ENCODE data around the gene DECR2. TPM values are rescaled to one million over a fixed set of nuclear protein-coding genes. Genes with fewer than 3 reads are reported as not detected.

DECR2 gene
- total and polyA plus RNA-seq, 10 of the 15 experiments (the other 5 are each of a cell fraction or from before 2014, with no cell fraction given): 0.53 to 20.3 (median 6.0) TPM

GRCh38 chr16:375212-375611 is 26.5 kb upstream of the DECR2 start:
- no peaks in the 10 kb centered on the region for H3K9me3 ChIP-seq (replicated peaks; ENCODE audit: control insufficient read depth, insufficient read depth, low read length)
- RAD21 ChIA-PET (ENCODE audit: unreplicated experiment): no interaction called here
- H3K79me2 ChIP-seq (ENCODE audit: control insufficient read depth, insufficient read depth, low read length): peaks cover 4% of the 10 kb centered on the region; the same call in 1 of the 2 replicates
- FAIRE-seq (no peak), DNase-seq (ENCODE audit: low read depth, low spot score) (no peak), ATAC-seq (no peak)
- CTCF ChIA-PET: interaction anchor here (0.6 to 0.7 kb wide), 2 partner anchors 133 to 293 kb away, joined by 3 read pairs; partner anchors contain the start of gene RHOT2
- intact Hi-C loops (cut with micrococcal nuclease; ENCODE audit: unreplicated experiment): no loop called here
- POLR2A ChIA-PET: no interaction called here
- no peak overlapping the region for H3K4me2 ChIP-seq (ENCODE audit: control insufficient read depth, insufficient read depth)
- SMC1A ChIA-PET (ENCODE audit: uncharacterized antibody, unreplicated experiment): no interaction called here
- H2AFZ ChIP-seq (ENCODE audit: control insufficient read depth, low read depth, low read length): no peak overlapping the region
- peaks cover 0 to 9% of the 10 kb centered on the region in 2 experiments; a peak in 3 of 4 replicates for H3K36me3 ChIP-seq (ENCODE audit: control insufficient read depth in 2 of 2, insufficient read depth in 2 of 2, low read length in 1 of 2)
- WGBS (ENCODE audit: insufficient coverage, insufficient replicate concordance, low lambda C conversion rate, missing lambda C conversion rate): 99% methylated on average over 19 of the region's 23 CpGs
- no peaks in the 10 kb centered on the region for H4K20me1 ChIP-seq (ENCODE audit: control insufficient read depth, insufficient read depth)
- no peaks in the 10 kb centered on the region for H3K27me3 ChIP-seq (replicated peaks in 1 of 2; ENCODE audit: control insufficient read depth in 2 of 2, insufficient read depth in 2 of 2, low read length in 1 of 2)
- BruUV-seq (replicated peaks): no TSS peak
- no peak overlapping the region for H3K4me3 ChIP-seq
- TF ChIP-seq, protein P1, sequence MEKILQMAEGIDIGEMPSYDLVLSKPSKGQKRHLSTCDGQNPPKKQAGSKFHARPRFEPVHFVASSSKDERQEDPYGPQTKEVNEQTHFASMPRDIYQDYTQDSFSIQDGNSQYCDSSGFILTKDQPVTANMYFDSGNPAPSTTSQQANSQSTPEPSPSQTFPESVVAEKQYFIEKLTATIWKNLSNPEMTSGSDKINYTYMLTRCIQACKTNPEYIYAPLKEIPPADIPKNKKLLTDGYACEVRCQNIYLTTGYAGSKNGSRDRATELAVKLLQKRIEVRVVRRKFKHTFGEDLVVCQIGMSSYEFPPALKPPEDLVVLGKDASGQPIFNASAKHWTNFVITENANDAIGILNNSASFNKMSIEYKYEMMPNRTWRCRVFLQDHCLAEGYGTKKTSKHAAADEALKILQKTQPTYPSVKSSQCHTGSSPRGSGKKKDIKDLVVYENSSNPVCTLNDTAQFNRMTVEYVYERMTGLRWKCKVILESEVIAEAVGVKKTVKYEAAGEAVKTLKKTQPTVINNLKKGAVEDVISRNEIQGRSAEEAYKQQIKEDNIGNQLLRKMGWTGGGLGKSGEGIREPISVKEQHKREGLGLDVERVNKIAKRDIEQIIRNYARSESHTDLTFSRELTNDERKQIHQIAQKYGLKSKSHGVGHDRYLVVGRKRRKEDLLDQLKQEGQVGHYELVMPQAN (conservative IDR thresholded peaks at IDR 0.05): no peak
- TF ChIP-seq CBFB (IDR thresholded peaks at IDR 0.05; ENCODE audit: low read depth) (no peak), ZNF384 (IDR thresholded peaks at IDR 0.05; ENCODE audit: borderline replicate concordance, low read depth, low read length) (no peak), CREM (IDR thresholded peaks at IDR 0.05; ENCODE audit: low read depth) (no peak), MXI1 (IDR thresholded peaks at IDR 0.05; ENCODE audit: low read depth, low read length) (no peak), NR2C1 (IDR thresholded peaks at IDR 0.05) (no peak), EZH2 (IDR thresholded peaks at IDR 0.05; ENCODE audit: borderline replicate concordance, control insufficient read depth, low read depth, low read length) (no peak)
- TF ChIP-seq, protein P2, sequence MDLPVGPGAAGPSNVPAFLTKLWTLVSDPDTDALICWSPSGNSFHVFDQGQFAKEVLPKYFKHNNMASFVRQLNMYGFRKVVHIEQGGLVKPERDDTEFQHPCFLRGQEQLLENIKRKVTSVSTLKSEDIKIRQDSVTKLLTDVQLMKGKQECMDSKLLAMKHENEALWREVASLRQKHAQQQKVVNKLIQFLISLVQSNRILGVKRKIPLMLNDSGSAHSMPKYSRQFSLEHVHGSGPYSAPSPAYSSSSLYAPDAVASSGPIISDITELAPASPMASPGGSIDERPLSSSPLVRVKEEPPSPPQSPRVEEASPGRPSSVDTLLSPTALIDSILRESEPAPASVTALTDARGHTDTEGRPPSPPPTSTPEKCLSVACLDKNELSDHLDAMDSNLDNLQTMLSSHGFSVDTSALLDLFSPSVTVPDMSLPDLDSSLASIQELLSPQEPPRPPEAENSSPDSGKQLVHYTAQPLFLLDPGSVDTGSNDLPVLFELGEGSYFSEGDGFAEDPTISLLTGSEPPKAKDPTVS (IDR thresholded peaks at IDR 0.05; ENCODE audit: low read depth, low read length): no peak
- in situ Hi-C loops (cut with MboI): no loop called here
- H3K4me1 ChIP-seq (ENCODE audit: control insufficient read depth, insufficient read depth, low read length): no peaks in the 10 kb centered on the region
- H3K27ac ChIP-seq (ENCODE audit: control insufficient read depth, insufficient read depth): no peak overlapping the region
- no peak overlapping the region for H3K9ac ChIP-seq (ENCODE audit: control insufficient read depth, insufficient read depth, low read length)

All from GM12878 (cell line).